Activated naive CD4-positive, alpha-beta T cell treated with Interleukin-2 at 50 U/mL for 16 hours (primary cell): ENCODE data around the gene PLLP.

ENCODE experiments used
- DNase-seq: peaks from one replicate; pipeline ENCODE4 v3.0.0-alpha.2; 2020

The PLLP gene

GRCh38 chr16:57252148-57252721, 32.2 kb downstream of the PLLP start:
- DNase-seq = no peak

DNA sequence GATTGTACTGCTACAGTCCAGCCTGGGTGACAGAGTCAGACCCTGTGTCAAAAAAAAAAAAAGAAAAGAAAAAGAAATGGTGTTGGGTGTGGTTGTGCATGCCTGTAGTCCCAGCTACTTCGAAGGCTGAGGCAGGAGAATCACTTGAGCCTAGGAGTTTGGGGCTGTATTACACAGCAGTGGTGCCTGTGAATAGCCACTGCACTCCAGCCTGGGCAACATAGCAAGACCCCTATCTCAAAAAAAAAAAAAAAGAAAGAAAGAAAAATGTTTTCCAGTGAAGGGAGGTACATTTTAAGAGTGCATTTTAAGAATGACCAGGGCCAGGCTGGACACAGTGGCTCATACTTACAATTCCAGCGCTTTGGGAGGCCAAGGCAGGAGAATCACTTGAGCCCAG, 33.1 kb downstream of the PLLP start:
- DNase-seq = no peak

DNA sequence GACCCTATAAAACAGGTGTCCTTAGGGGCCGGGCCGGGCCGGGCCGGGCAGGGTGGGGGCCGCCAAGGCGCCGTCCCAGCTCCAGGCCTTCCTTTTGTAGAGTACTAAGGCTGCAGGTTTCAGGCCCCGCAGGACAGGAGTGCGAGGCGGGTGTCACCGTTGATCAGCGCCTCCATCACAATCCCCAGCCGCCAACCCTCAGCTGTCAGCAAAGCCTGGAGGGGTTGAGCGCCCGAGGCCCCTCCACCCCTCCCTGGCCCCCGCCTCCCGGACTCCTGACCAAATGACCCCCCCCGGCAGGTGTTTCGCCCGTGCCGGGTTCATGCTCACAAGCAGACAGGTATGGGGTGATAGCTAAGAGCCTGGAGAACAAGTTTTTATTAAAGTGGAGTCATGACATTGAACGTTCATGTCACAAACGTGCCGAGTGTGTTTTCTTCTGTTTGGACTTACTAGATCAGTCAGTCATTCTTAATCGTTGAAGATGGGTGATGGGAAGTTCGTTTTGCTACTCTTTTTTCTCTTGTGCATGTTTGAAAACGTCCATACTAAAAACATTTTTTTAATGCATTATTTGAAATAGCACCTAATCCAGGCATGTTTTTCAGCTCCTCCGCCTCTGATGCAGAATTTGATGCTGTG, 38.9 kb downstream of the PLLP start:
- DNase-seq = no peak

- peak; percentile 98 for DNase-seq
Measured at GRCh38 chr16:57244767-57245471, 39.6 kb downstream of the PLLP start, which contains the start of gene ARL2BP. Gene ARL2BP, plus strand, starts transcription at chr16:57245259. Its CDS starts 109 bp downstream, at chr16:57245368.

DNA sequence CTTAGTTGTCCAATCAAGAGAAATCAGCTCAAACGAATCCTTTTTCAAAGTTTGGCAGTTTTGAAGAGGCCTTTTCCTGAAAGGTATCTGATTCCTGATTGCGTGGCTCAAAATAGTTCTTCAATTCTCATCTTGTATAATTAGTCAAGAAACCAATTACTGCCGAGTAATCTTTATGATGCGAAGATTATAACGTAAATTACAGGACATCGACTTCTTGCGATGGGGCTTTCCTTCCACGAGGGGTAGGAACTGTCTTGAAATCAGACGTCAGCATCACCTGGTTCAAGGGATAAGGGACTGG, 40.1 kb downstream of the PLLP start:
- no peak for DNase-seq

DNA sequence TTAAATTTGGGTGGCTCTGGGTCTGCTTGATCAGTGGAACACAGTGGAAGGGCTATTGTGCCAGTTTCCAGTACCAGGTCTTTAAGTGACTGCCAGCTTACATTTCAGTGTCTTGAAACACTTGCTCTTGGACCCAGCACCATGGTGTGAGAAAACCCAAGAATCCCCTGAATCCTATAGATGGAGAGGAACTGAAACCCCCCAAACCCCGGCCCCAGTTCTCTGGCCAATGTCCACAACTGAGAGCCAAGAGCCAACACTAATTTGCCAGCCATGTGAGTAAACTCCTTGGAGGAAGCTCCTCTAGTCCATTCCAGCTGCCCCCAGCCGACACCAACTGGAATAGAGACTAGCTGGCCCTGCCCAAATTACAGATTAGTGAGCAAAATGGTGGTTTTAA, 41.8 kb downstream of the PLLP start:
- no peak for DNase-seq

DNA sequence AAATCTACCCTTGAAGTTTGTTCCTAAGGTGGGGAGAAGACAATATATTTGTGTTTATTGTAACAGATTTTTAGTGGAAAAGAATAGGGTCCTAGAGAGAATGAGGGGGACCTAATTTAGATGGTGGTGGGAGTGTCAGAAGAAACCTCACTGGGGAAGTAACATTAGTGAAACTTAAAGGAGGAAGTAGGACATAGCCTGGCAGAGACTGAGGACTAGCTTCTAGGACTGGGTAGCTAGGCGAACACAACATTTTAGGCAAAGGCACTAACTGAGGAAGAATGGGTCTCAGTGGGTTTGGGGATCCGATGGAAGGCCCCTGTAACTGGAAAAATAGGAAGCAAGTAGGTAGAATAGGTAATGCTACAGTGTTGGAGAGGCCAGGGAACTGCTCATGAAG, 43.6 kb downstream of the PLLP start:
- DNase-seq = no peak

- DNase-seq = no peak
Measured at GRCh38 chr16:57239107-57239506, 45.4 kb downstream of the PLLP start.

DNA sequence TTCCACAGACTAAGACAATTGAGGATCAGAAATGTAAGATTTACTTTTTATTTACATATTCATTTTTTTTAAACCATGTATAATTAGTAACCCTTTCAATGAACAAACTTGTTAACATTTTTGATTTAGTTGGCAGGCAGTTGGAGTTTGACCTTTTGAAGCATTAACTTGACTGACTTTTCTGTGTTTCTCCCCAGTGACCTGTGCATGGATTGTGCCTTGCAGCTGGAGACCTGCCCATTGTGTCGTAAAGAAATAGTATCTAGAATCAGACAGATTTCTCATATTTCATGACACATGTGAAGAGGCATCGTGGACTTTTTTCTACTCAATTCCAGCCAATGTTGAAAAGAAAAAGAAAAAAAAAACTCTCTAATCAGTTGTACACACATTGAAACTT, 45.8 kb downstream of the PLLP start:
- no peak for DNase-seq

- DNase-seq = no peak
Measured at GRCh38 chr16:57236022-57236350, 48.5 kb downstream of the PLLP start.

DNA sequence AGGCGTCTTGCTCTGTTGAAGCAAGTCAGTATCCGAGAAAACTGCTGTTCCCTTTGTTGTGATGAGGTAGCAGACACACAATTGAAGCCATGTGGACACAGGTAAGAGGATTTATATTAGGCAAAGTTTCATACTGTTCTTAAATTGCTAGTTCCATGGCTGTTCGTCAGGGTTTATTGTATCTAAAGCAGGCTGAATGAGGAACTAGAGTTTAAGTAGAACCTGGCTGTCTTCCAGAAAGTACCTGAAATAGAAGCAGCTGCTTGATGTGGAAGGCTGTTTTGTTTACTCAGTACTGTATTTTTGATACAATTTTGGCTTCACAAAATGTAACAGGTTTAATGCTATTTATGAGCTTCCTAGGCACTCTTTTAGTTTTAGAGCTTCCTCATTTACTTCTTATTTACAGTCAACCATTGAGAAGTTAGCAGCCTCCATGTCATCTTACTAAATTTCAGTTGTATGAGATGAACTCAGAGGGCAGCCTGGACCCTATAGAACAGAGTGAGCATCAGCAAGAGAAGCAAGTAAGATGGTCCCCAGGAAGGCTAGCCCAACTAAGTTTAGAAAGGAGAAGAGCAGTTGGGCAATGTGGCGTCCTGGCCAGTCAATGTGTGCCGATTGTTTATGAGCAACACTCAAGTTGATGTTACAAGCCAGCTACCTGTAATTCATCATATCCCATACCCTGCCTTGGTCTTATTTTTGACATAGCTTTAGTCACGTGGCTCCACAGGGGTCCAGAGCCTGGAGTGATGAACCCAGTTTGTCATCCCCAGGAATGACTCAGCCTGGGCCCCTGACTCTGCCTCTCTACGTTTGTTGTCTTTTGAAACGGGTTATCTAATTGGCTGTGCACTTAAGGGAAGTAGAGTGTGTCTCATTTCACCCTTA, 49.1 kb downstream of the PLLP start:
- DNase-seq = peak; percentile 18

DNA sequence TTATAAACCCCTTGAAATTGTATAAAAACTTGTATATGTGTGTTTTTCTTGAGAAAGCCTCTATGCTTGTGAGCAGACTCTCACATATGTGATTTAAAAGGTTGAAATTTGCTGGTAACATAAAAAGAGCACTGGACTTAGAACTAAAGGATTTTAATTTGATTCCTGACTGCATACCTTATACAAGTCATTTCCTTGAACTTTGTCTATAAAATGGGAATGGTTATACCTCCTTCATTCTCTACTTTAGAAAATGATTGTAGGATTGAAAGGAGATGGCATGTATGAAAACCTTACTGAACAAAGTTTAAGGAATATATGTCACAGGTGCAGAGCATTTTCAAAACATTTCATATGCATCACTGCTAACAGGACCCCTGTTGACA, 49.8 kb downstream of the PLLP start:
- no peak for DNase-seq

GRCh38 chr16:57233944-57234706, 50.3 kb downstream of the PLLP start:
- no peak for DNase-seq

- DNase-seq = no peak
Measured at GRCh38 chr16:57231821-57232350, 52.6 kb downstream of the PLLP start.

- no peak for DNase-seq
Measured at GRCh38 chr16:57229079-57229478, 55.4 kb downstream of the PLLP start.

- no peak for DNase-seq
Measured at GRCh38 chr16:57226701-57227621, 57.5 kb downstream of the PLLP start.

- DNase-seq = no peak
Measured at GRCh38 chr16:57225978-57226377, 58.5 kb downstream of the PLLP start.

DNA sequence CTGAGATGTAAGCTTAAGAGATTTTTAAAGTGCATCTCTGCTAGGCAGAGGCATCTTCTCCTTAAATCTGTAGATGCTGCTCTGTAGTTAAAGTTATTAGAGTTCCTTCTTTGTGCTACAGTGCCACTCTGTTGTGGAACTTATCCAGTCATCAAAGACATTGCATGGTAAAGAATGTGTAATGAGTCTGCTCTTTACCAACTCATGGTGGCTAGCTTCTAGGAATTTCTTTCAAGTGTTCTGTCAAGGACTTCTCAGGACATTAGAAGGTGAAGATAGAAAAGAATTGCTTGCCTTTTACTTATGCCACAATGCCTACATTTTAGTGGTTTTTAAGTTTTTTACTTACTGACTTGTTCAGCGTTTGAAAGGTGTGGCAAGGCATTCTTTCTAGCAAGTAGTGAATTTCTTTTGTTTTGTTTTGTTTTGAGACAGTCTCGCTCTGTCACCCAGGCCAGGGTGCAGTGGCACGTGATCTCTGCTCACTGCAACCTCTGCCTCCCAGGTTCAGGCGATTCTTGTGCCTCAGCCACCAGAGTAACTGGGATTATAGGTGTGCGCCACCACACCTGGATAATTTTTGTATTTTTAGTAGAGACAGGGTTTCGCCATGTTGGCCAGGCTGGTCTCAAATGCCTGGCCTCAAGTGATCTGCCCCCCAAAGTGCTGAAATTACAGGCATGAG, 59.7 kb downstream of the PLLP start:
- DNase-seq = no peak

GRCh38 chr16:57223057-57223456, 61.4 kb downstream of the PLLP start:
- no peak for DNase-seq

- DNase-seq = no peak
Measured at GRCh38 chr16:57216968-57217367, 67.5 kb downstream of the PLLP start.

DNA sequence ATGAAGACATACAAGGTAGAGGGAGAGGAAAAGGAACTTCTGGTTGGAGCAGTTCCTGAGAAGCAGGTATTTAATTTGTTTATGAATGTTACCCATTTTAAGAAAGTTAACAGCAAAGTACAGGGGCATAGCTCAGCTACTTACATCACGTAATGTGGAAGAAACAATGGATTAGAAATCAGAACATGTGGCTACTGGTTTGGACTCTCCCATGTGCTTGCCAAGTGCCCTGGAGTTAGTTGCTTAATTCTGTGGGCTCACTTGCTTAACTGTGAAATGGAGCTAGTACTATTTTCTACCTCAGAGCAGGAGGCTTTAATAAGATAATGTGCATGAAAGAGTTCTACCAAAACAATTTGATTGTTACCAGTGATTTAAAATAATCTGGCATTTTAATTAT, 71.0 kb downstream of the PLLP start:
- no peak for DNase-seq
